Smooth muscle cell of the brain vasculature (primary cell): ENCODE data around the gene TPRN.

Experiments used
- DNase-seq: peaks from one replicate; pipeline ENCODE4 v3.0.0-alpha.2; 2012; ENCODE audit warnings: low read depth, low spot score

Gene TPRN

DNA sequence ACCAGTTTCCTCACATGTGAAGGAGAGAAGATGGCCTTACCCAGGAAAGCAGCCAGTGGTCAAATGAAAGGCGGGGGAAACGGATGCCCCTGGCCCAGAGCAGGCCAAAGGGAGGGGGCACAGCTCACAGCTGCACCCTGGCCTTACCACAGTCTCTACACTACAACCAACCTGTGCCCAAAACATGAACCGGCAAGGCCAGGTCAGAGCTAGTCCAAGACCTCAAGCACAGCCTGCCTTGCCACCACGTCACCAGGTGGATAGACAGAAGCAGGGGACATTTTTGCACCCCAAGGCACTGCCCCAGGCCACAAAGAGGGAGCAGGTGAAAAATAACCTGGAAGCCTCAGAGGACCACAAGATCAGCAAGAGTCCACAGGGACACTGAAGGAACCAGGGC lies 57.1 kb downstream of the TPRN start:
- DNase-seq = no peak

DNA sequence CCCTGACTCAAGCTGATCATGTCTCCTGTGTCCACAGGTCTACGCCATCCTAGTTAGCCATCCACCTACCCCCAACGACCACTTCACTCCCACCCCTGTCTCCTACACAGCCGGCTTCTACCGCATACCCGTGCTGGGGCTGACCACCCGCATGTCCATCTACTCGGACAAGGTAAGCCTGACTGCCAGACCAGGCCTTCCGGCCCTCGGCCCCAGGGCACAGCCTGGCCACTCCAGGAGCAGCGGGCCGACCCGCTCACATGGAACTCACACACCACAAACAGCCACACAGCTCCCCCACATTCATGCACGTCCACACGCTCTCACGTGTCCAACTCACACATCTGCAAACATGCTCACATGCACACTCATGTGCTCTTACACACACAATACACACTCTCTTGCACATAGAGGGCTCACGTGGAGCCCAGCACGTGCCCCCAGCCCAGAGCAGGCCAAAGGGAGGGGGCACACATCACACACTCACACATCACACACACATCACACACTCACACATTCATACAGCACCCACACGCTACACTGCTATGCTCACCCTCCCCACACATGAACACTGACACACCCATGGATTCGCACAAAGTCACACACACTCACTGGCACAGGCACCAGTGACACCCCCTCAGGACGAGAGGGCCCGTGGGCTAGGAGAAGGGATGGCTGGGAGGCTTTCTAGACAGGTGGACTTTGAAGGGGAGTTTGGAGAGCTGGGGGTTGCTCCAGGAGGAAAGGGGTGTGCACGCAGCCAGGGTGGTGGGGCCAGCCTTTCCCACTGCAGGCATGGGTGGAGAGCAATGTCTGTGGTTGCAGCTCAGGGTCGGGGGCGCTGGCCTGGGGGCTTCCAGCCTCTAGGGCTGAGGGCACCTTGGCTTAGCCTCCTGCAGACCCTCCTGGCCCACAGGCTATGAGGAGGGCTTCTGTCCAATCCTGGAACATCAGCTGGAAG lies 58.3 kb downstream of the TPRN start:
- no peak for DNase-seq
